Liver (tissue), 9 donors: ENCODE data around the gene ABCB1. TPM values are rescaled to one million over a fixed set of nuclear protein-coding genes. Genes with fewer than 3 reads are reported as not detected.

Experiments used
- DNase-seq: peaks from one replicate; pipeline ENCODE4 v3.0.0-alpha.2; 2017; ENCODE audit warnings: low spot score
- H3K27ac ChIP-seq, 2 donors: one replicate each; pipeline ENCODE4 v1.7.0; 2013; ENCODE audit warnings: inconsistent platforms in 2 of 2, low read length in 2 of 2, control low read depth in 1 of 2, low read depth in 1 of 2, mild to moderate bottlenecking in 1 of 2
- H3K27me3 ChIP-seq, 4 donors: one replicate each; pipeline versions ENCODE4 v1.6.1 to v1.7.0; 2013; ENCODE audit warnings: low read length in 3 of 4, inconsistent platforms in 1 of 4, mild to moderate bottlenecking in 1 of 4, moderate library complexity in 1 of 4; ENCODE audit not compliant: control insufficient read depth in 4 of 4, insufficient read depth in 4 of 4
- H3K36me3 ChIP-seq, 4 donors: one replicate each; pipeline versions ENCODE4 v1.6.1 to v1.7.0; 2013; ENCODE audit warnings: low read length in 3 of 4, mild to moderate bottlenecking in 3 of 4, low read depth in 1 of 4, moderate library complexity in 1 of 4; ENCODE audit not compliant: control insufficient read depth in 4 of 4, insufficient read depth in 3 of 4
- H3K4me1 ChIP-seq, 4 donors: one replicate each; pipeline versions ENCODE4 v1.6.1 to v1.7.0; 2013; ENCODE audit warnings: low read length in 3 of 4, mild to moderate bottlenecking in 3 of 4, moderate library complexity in 1 of 4; ENCODE audit not compliant: control insufficient read depth in 4 of 4, insufficient read depth in 4 of 4
- H3K4me3 ChIP-seq, 3 donors: one replicate each; pipeline versions ENCODE4 v1.6.1 to v1.7.0; 2013; ENCODE audit warnings: low read length in 3 of 3, control low read depth in 1 of 3, low read depth in 1 of 3, mild to moderate bottlenecking in 1 of 3
- H3K9ac ChIP-seq, 2 donors: one replicate each; pipeline ENCODE4 v1.7.0; 2013; ENCODE audit warnings: low read length in 2 of 2, mild to moderate bottlenecking in 2 of 2, moderate library complexity in 2 of 2, control low read depth in 1 of 2, low read depth in 1 of 2
- H3K9me3 ChIP-seq, 4 donors: one replicate each; pipeline versions ENCODE4 v1.6.1 to v1.7.0; 2013; ENCODE audit warnings: low read length in 3 of 4; ENCODE audit not compliant: control insufficient read depth in 4 of 4
- EGR1 ChIP-seq, 2 donors: IDR thresholded peaks; 2 replicates each; pipeline ENCODE4 v1.6.1; 2016 to 2018; ENCODE audit warnings: antibody characterized with exemption in 2 of 2, low read depth in 2 of 2
- FOXA1 ChIP-seq: IDR thresholded peaks from 2 replicates; pipeline ENCODE4 v1.6.1; 2016; ENCODE audit warnings: antibody characterized with exemption
- FOXA2 ChIP-seq: IDR thresholded peaks from 2 replicates; pipeline ENCODE4 v1.6.1; 2016; ENCODE audit warnings: antibody characterized with exemption
- GABPA ChIP-seq, 2 donors: IDR thresholded peaks in 1 of 2; conservative IDR thresholded peaks in 1 of 2; 2 replicates each; pipeline ENCODE4 v1.6.1; 2016; ENCODE audit warnings: antibody characterized with exemption in 2 of 2, mild to moderate bottlenecking in 1 of 2, moderate library complexity in 1 of 2
- HNF4A ChIP-seq, 2 donors: conservative IDR thresholded peaks; 2 replicates each; pipeline ENCODE4 v1.6.1; 2016; ENCODE audit warnings: antibody characterized with exemption in 2 of 2, mild to moderate bottlenecking in 2 of 2
- HNF4G ChIP-seq: IDR thresholded peaks from 2 replicates; pipeline ENCODE4 v1.6.1; 2016; ENCODE audit warnings: antibody characterized with exemption
- JUND ChIP-seq, 2 donors: IDR thresholded peaks; 2 replicates each; pipeline ENCODE4 v1.6.1; 2016; ENCODE audit warnings: antibody characterized with exemption in 2 of 2
- NR2F2 ChIP-seq: IDR thresholded peaks from 2 replicates; pipeline ENCODE4 v1.6.1; 2016; ENCODE audit warnings: antibody characterized with exemption
- RXRA ChIP-seq, 2 donors: IDR thresholded peaks; 2 replicates each; pipeline ENCODE4 v1.6.1; 2017 to 2018; ENCODE audit warnings: antibody characterized with exemption in 2 of 2, mild to moderate bottlenecking in 1 of 2
- SP1 ChIP-seq: IDR thresholded peaks from 2 replicates; pipeline ENCODE4 v1.6.1; 2018; ENCODE audit warnings: antibody characterized with exemption, mild to moderate bottlenecking
- TAF1 ChIP-seq: conservative IDR thresholded peaks from 2 replicates; pipeline ENCODE4 v1.6.1; 2016; ENCODE audit warnings: antibody characterized with exemption, mild to moderate bottlenecking
- YY1 ChIP-seq: IDR thresholded peaks from 2 replicates; pipeline ENCODE4 v1.6.1; 2016; ENCODE audit warnings: antibody characterized with exemption, mild to moderate bottlenecking
- WGBS: extraction: QIAGEN DNeasy Blood & Tissue Kit; methylation state at CpG from one replicate; pipeline ENCODE4 v1.1.7; 2013; 5-methylcytosine and 5-hydroxymethylcytosine counted together
- polyA plus RNA-seq, 2 donors: library from polyadenylated mRNA; stranded (reverse) in 1 of 2; unstranded in 1 of 2; fragments of 200-250 nt in 1 of 2; fragments of >200 nt in 1 of 2; fragmentation: Nextera tagmentation in 1 of 2; extraction: Ambion mirVana in 1 of 2; gene quantifications; one replicate each; pipeline versions ENCODE4 v1.2.1 to v1.2.3, GENCODE V29; 2013 to 2015
- total RNA-seq, 2 donors: library from RNA; depleted of rRNA; stranded (reverse); fragments of >200 nt; gene quantifications; one replicate each; pipeline ENCODE4 v1.2.3, GENCODE V29; 2014
- TF ChIP-seq, protein P1 (sequence below): fragments of 150-350 bp; IDR thresholded peaks from 2 replicates; pipeline ENCODE4 v1.5.1; 2017; ENCODE audit warnings: improper control_type of control experiment, low read depth, low read length; ENCODE audit not compliant: missing input control
- TF ChIP-seq, protein P2 (sequence below): IDR thresholded peaks from 2 replicates; pipeline ENCODE4 v1.6.1; 2016; ENCODE audit warnings: antibody characterized with exemption
- TF ChIP-seq, protein P3 (sequence below): IDR thresholded peaks from 2 replicates; pipeline ENCODE4 v1.6.1; 2016; ENCODE audit warnings: antibody characterized with exemption
- TF ChIP-seq, protein P4 (sequence below): IDR thresholded peaks from 2 replicates; pipeline ENCODE4 v1.6.1; 2016; ENCODE audit warnings: antibody characterized with exemption
- donor health status: healthy.
- donor health status: healthy.
- donor health status: healthy.
- donor health status: healthy.
- donor health status: healthy.

ABCB1 gene
- total and polyA plus RNA-seq, 4 donors: 11.9 to 53.2 (median 21.0) TPM

DNA sequence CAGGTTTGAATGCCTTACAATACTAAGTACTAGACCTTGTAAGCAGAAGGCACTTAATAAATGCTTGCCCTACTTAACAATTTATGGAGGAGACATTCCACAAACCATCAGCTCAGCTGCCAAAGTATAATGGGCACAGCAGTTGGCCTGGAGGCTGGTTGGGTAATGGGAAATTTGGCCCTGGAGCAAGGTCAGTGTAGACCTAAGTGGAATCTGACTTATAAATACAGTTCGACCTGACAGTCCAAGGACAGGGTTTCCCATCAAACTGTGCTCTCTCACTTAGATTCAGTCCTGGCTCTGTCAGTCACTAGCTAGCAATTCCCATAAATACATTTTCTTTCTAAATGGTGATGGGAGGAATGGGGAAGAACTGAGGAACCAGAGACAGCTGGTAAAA lies 62.6 kb downstream of the ABCB1 start (continued):
- TF ChIP-seq YY1: peak; percentile 32
- TF ChIP-seq SP1: peak; percentile 47
- no peak for TF ChIP-seq FOXA2
- TF ChIP-seq FOXA1: peak; percentile 25
- TF ChIP-seq HNF4G: peak; percentile 18
- TF ChIP-seq TAF1: no peak
- no peak for TF ChIP-seq EGR1 (IDR thresholded peaks at IDR 0.05; ENCODE audit: low read depth in 2 of 2)

DNA sequence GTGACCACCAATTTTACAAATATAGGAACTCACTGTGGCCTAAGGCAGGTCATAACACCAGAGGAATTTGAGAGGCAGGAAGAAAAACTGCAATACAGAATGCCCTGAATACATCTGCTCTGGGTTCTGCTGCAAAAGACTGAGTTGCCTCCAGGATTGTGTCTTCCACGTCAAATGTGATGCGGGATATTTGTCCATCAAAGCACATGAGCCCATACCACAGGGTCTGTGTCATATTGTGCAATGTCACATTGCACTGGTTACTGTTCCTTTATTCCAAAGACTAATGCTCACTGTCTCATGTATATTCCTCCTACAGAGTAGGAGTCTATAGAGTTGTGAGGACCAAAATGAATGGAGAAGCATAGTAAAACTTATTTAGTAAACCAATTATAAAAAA lies 66.6 kb downstream of the ABCB1 start:
- H3K4me3 ChIP-seq: no peak overlapping the region
- H3K4me1 ChIP-seq: peaks cover 0 to 9% (median 2%) of the 10 kb centered on the region in 4 donors
- no peak overlapping the region for H3K9ac ChIP-seq
- H3K27me3 ChIP-seq: no peaks in the 10 kb centered on the region
- no peaks in the 10 kb centered on the region for H3K9me3 ChIP-seq
- H3K27ac ChIP-seq: no peak overlapping the region
- 91% methylated on average over 2 of the region's 2 CpGs for WGBS
- no peak for DNase-seq
- no peak for TF ChIP-seq EGR1 (IDR thresholded peaks at IDR 0.05; ENCODE audit: low read depth in 2 of 2)
- no peak for TF ChIP-seq HNF4A (conservative IDR thresholded peaks at IDR 0.05)
- peaks cover 0 to 14% (median 3%) of the 10 kb centered on the region in 4 donors for H3K36me3 ChIP-seq

DNA sequence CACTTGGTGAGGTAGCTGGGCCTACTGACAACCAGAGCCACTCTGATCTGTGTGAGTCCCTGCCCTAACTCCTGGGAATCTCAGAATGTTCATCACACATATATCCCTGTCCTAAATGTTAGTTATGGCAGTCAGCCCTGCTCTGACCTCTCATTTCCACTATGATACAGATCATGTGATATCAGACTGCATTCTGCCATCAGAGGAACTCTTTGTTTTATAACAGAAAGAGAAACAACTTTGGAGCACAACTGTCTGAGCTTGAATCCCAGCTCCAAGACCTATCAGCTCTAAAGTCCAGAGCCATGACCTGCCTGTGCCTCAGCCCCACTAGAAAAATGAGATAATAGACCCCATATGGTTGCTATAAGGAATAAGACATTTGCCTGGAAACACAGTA lies 70.6 kb downstream of the ABCB1 start:
- TF ChIP-seq TAF1 (no peak), YY1 (no peak), HNF4A (conservative IDR thresholded peaks at IDR 0.05) (no peak), JUND (IDR thresholded peaks at IDR 0.05) (no peak), RXRA (IDR thresholded peaks at IDR 0.05) (no peak), NR2F2 (no peak), SP1 (no peak), GABPA (IDR thresholded peaks at IDR 0.05 in 1 of 2, conservative IDR thresholded peaks at IDR 0.05 in 1 of 2) (no peak), EGR1 (IDR thresholded peaks at IDR 0.05; ENCODE audit: low read depth in 2 of 2) (no peak), FOXA1 (no peak), FOXA2 (no peak)
- TF ChIP-seq, protein P1, sequence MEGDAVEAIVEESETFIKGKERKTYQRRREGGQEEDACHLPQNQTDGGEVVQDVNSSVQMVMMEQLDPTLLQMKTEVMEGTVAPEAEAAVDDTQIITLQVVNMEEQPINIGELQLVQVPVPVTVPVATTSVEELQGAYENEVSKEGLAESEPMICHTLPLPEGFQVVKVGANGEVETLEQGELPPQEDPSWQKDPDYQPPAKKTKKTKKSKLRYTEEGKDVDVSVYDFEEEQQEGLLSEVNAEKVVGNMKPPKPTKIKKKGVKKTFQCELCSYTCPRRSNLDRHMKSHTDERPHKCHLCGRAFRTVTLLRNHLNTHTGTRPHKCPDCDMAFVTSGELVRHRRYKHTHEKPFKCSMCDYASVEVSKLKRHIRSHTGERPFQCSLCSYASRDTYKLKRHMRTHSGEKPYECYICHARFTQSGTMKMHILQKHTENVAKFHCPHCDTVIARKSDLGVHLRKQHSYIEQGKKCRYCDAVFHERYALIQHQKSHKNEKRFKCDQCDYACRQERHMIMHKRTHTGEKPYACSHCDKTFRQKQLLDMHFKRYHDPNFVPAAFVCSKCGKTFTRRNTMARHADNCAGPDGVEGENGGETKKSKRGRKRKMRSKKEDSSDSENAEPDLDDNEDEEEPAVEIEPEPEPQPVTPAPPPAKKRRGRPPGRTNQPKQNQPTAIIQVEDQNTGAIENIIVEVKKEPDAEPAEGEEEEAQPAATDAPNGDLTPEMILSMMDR: no peak
- TF ChIP-seq, protein P2, sequence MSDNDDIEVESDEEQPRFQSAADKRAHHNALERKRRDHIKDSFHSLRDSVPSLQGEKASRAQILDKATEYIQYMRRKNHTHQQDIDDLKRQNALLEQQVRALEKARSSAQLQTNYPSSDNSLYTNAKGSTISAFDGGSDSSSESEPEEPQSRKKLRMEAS: no peak
- TF ChIP-seq, protein P3, sequence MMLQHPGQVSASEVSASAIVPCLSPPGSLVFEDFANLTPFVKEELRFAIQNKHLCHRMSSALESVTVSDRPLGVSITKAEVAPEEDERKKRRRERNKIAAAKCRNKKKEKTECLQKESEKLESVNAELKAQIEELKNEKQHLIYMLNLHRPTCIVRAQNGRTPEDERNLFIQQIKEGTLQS: no peak
- TF ChIP-seq, protein P4, sequence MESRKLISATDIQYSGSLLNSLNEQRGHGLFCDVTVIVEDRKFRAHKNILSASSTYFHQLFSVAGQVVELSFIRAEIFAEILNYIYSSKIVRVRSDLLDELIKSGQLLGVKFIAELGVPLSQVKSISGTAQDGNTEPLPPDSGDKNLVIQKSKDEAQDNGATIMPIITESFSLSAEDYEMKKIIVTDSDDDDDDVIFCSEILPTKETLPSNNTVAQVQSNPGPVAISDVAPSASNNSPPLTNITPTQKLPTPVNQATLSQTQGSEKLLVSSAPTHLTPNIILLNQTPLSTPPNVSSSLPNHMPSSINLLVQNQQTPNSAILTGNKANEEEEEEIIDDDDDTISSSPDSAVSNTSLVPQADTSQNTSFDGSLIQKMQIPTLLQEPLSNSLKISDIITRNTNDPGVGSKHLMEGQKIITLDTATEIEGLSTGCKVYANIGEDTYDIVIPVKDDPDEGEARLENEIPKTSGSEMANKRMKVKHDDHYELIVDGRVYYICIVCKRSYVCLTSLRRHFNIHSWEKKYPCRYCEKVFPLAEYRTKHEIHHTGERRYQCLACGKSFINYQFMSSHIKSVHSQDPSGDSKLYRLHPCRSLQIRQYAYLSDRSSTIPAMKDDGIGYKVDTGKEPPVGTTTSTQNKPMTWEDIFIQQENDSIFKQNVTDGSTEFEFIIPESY: no peak
- H3K27ac ChIP-seq: no peak overlapping the region
- DNase-seq: no peak

More for the DNA sequence above, 70.6 kb downstream of the ABCB1 start:
- no peak overlapping the region for H3K4me3 ChIP-seq
- H3K9me3 ChIP-seq: no peaks in the 10 kb centered on the region
- H3K4me1 ChIP-seq: no peaks in the 10 kb centered on the region
- no peak overlapping the region for H3K9ac ChIP-seq
- peaks cover 2 to 30% (median 6%) of the 10 kb centered on the region in 4 donors for H3K36me3 ChIP-seq
- no peaks in the 10 kb centered on the region for H3K27me3 ChIP-seq
